Liver (tissue), 3 donors: ENCODE measurements around the gene SRGAP3.

Experiments
- ATF3 ChIP-seq: IDR thresholded peaks from 2 replicates; pipeline ENCODE4 v1.6.1; 2016; ENCODE audit warnings: antibody characterized with exemption
- CTCF ChIP-seq: fragments of 150-350 bp; IDR thresholded peaks from 2 replicates; pipeline ENCODE4 v1.5.1; 2017; ENCODE audit warnings: improper control_type of control experiment, low read depth, low read length; ENCODE audit not compliant: missing input control
- EGR1 ChIP-seq, 2 donors: IDR thresholded peaks; 2 replicates each; pipeline ENCODE4 v1.6.1; 2016 to 2018; ENCODE audit warnings: antibody characterized with exemption in 2 of 2, low read depth in 2 of 2
- FOXA2 ChIP-seq: IDR thresholded peaks from 2 replicates; pipeline ENCODE4 v1.6.1; 2016; ENCODE audit warnings: antibody characterized with exemption
- GABPA ChIP-seq, 2 donors: IDR thresholded peaks in 1 of 2; conservative IDR thresholded peaks in 1 of 2; 2 replicates each; pipeline ENCODE4 v1.6.1; 2016; ENCODE audit warnings: antibody characterized with exemption in 2 of 2, mild to moderate bottlenecking in 1 of 2, moderate library complexity in 1 of 2
- JUND ChIP-seq, 2 donors: IDR thresholded peaks; 2 replicates each; pipeline ENCODE4 v1.6.1; 2016; ENCODE audit warnings: antibody characterized with exemption in 2 of 2
- MAX ChIP-seq: IDR thresholded peaks from 2 replicates; pipeline ENCODE4 v1.6.1; 2016; ENCODE audit warnings: antibody characterized with exemption
- RAD21 ChIP-seq, 2 donors: IDR thresholded peaks; 2 replicates each; pipeline ENCODE4 v1.6.1; 2016; ENCODE audit warnings: antibody characterized with exemption in 2 of 2, mild to moderate bottlenecking in 2 of 2
- REST ChIP-seq: IDR thresholded peaks from 2 replicates; pipeline ENCODE4 v1.6.1; 2016; ENCODE audit warnings: antibody characterized with exemption, mild to moderate bottlenecking
- RXRA ChIP-seq, 2 donors: IDR thresholded peaks; 2 replicates each; pipeline ENCODE4 v1.6.1; 2017 to 2018; ENCODE audit warnings: antibody characterized with exemption in 2 of 2, mild to moderate bottlenecking in 1 of 2
- SP1 ChIP-seq: IDR thresholded peaks from 2 replicates; pipeline ENCODE4 v1.6.1; 2018; ENCODE audit warnings: antibody characterized with exemption, mild to moderate bottlenecking
- TAF1 ChIP-seq: conservative IDR thresholded peaks from 2 replicates; pipeline ENCODE4 v1.6.1; 2016; ENCODE audit warnings: antibody characterized with exemption, mild to moderate bottlenecking
- donor health status: healthy.
- donor health status: healthy.

GRCh38 chr3:8996681-8997121, 252.7 kb downstream of the SRGAP3 start:
- TF ChIP-seq CTCF (no peak), EGR1 (IDR thresholded peaks at IDR 0.05; ENCODE audit: low read depth in 2 of 2) (no peak), MAX (no peak), RAD21 (IDR thresholded peaks at IDR 0.05) (no peak), ATF3 (no peak), SP1 (no peak), TAF1 (no peak), RXRA (IDR thresholded peaks at IDR 0.05) (no peak), REST (no peak), JUND (IDR thresholded peaks at IDR 0.05) (no peak), FOXA2 (no peak), GABPA (IDR thresholded peaks at IDR 0.05 in 1 of 2, conservative IDR thresholded peaks at IDR 0.05 in 1 of 2) (no peak)
